Measurements from ENCODE around the gene CNGA1.

- TF ChIP-seq POLR2AphosphoS5 (IDR thresholded peaks at IDR 0.05; ENCODE audit: insufficient read depth in 1 of 2, low read depth in 1 of 2) (no peak), CTCF (IDR thresholded peaks at IDR 0.05) (no peak)
Measured at GRCh38 chr4:48005781-48006180, 10.7 kb downstream of the CNGA1 start.
